GM18951 (cell line): ENCODE measurements around the gene CLRN1.

Experiments used
- POLR2A ChIP-seq: IDR thresholded peaks from 4 replicates; pipeline ENCODE4 v1.6.1; 2011; ENCODE audit warnings: mild to moderate bottlenecking; ENCODE audit not compliant: insufficient read length, insufficient read depth; ENCODE audit errors: extremely low read depth
- in situ Hi-C: fragments of 300-500 bp; cut with MboI; formaldehyde crosslinking; loops from one replicate; pipeline ENCODE4 v1.12.0; 2022; ENCODE audit warnings: low sequenced_read_pairs, mixed read lengths, inconsistent platforms; ENCODE audit not compliant: unreplicated experiment

CLRN1 gene

GRCh38 chr3:150968341-150969035 is 4.0 kb downstream of the CLRN1 start:
- in situ Hi-C loops, result no loop called here
- TF ChIP-seq POLR2A, result no peak

GRCh38 chr3:150965436-150965835 is 7.1 kb downstream of the CLRN1 start:
- in situ Hi-C loops, result no loop called here
- no peak for TF ChIP-seq POLR2A

GRCh38 chr3:150961949-150962348 is 10.6 kb downstream of the CLRN1 start:
- no peak for TF ChIP-seq POLR2A
- in situ Hi-C loops, result no loop called here

GRCh38 chr3:150960708-150961684 is 11.5 kb downstream of the CLRN1 start:
- no peak for TF ChIP-seq POLR2A
- in situ Hi-C loops, result no loop called here

GRCh38 chr3:150958683-150959082 is 13.8 kb downstream of the CLRN1 start:
- TF ChIP-seq POLR2A, result no peak
- in situ Hi-C loops, result no loop called here

- in situ Hi-C loops, result no loop called here
Observed at GRCh38 chr3:150956376-150956775, 16.2 kb downstream of the CLRN1 start.

GRCh38 chr3:150951923-150952322 is 20.6 kb downstream of the CLRN1 start:
- TF ChIP-seq POLR2A, result no peak
- in situ Hi-C loops, result no loop called here

More at GRCh38 chr3:150956376-150956775, 16.2 kb downstream of the CLRN1 start:
- TF ChIP-seq POLR2A, result no peak

GRCh38 chr3:150945226-150946032 is 27.1 kb downstream of the CLRN1 start:
- TF ChIP-seq POLR2A, result no peak
- in situ Hi-C loops, result no loop called here

GRCh38 chr3:150942221-150942620 is 30.3 kb downstream of the CLRN1 start:
- no peak for TF ChIP-seq POLR2A
- in situ Hi-C loops, result no loop called here

- TF ChIP-seq POLR2A, result no peak
- in situ Hi-C loops, result no loop called here
Observed at GRCh38 chr3:150936693-150937092, 35.8 kb downstream of the CLRN1 start.

- TF ChIP-seq POLR2A, result no peak
- in situ Hi-C loops, result no loop called here
Observed at GRCh38 chr3:150933473-150933995, 39.0 kb downstream of the CLRN1 start.

GRCh38 chr3:150931745-150932144 is 40.8 kb downstream of the CLRN1 start:
- no peak for TF ChIP-seq POLR2A
- in situ Hi-C loops, result no loop called here

GRCh38 chr3:150930839-150931238 is 41.7 kb downstream of the CLRN1 start:
- in situ Hi-C loops, result no loop called here
- no peak for TF ChIP-seq POLR2A
